Adipocyte (in vitro differentiated cells): ENCODE data around the gene STRIP2.

ENCODE experiments used
- DNase-seq: peaks from one replicate; pipeline ENCODE4 v3.0.0-alpha.2; 2015; ENCODE audit warnings: low read depth
- H3K27me3 ChIP-seq: replicated peaks from 2 replicates; pipeline ENCODE4 v1.7.0; 2013; ENCODE audit warnings: mild to moderate bottlenecking, low read length, moderate library complexity; ENCODE audit not compliant: control insufficient read depth, insufficient read depth
- H3K36me3 ChIP-seq: 2 replicates; pipeline ENCODE4 v1.7.0; 2013; ENCODE audit warnings: low read length, mild to moderate bottlenecking, moderate library complexity; ENCODE audit not compliant: control insufficient read depth, insufficient read depth, severe bottlenecking
- H3K4me1 ChIP-seq: 2 replicates; pipeline ENCODE4 v1.7.0; 2013; ENCODE audit warnings: mild to moderate bottlenecking, low read length, moderate library complexity; ENCODE audit not compliant: control insufficient read depth, insufficient read depth
- H3K4me3 ChIP-seq: 2 replicates; pipeline ENCODE4 v1.7.0; 2013; ENCODE audit warnings: mild to moderate bottlenecking, low read length, moderate library complexity
- H3K9ac ChIP-seq: 2 replicates; pipeline ENCODE4 v1.7.0; 2013; ENCODE audit warnings: mild to moderate bottlenecking, low read length, moderate library complexity
- H3K9me3 ChIP-seq: 2 replicates; pipeline ENCODE4 v1.7.0; 2013; ENCODE audit warnings: mild to moderate bottlenecking, low read length, moderate library complexity; ENCODE audit not compliant: control insufficient read depth

Gene STRIP2

DNA sequence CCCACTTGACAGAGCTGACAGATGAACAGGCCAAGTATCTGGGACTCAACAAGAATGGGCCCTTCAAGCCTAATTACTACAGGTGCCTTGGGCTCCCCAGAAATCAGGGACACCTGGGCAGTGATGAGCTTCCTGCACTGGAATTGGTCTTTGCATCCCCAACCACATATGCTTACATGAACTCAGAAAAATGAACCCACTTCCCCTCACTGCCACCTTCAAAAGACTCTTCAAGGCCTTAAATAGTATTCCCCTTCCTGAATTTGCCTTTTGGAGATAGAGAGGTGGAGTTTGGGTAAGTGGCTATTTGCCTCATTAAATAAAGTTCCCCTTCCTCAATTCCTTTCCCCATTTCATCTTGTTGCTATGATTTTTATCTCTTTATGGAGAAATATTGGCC, 7.8 kb upstream of the STRIP2 start:
- Histone ChIP-seq H3K27me3 (no peaks in the 10 kb centered on the region), H3K9ac (no peak overlapping the region), H3K4me1 (no peaks in the 10 kb centered on the region), H3K36me3 (peaks cover 17% of the 10 kb centered on the region), H3K4me3 (no peak overlapping the region), H3K9me3 (no peaks in the 10 kb centered on the region)
- DNase-seq = no peak

DNA sequence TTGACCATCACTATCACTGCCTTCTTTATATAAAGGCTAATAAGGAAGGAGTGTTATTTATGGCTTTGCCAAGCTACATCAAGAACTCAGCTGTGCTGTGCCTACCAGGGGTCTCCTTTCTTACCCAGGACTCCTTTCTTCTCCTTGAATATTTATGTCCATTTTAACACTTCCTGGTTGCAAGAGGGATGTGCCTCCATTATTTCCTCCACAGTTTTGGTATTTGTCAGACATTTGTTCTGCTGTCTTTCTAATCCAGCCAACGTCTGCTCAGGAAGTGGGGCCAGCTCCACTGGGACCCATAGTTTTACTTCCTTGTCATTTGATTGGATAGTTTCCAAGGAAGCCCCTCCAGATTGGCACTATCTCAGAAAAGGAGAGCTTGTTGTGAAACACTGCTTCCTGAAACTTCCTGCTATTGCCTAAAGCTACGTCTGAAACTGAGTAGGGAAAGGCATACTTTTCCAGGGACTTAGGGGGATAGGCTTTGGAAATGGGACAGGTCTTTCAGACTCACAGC, 6.6 kb upstream of the STRIP2 start:
- no peaks in the 10 kb centered on the region for H3K4me1 ChIP-seq
- H3K4me3 ChIP-seq = no peak overlapping the region
- DNase-seq = no peak
- H3K9me3 ChIP-seq = no peaks in the 10 kb centered on the region
- no peak overlapping the region for H3K9ac ChIP-seq
- peaks cover 17% of the 10 kb centered on the region for H3K36me3 ChIP-seq
- peaks cover under 1% of the 10 kb centered on the region for H3K27me3 ChIP-seq

DNA sequence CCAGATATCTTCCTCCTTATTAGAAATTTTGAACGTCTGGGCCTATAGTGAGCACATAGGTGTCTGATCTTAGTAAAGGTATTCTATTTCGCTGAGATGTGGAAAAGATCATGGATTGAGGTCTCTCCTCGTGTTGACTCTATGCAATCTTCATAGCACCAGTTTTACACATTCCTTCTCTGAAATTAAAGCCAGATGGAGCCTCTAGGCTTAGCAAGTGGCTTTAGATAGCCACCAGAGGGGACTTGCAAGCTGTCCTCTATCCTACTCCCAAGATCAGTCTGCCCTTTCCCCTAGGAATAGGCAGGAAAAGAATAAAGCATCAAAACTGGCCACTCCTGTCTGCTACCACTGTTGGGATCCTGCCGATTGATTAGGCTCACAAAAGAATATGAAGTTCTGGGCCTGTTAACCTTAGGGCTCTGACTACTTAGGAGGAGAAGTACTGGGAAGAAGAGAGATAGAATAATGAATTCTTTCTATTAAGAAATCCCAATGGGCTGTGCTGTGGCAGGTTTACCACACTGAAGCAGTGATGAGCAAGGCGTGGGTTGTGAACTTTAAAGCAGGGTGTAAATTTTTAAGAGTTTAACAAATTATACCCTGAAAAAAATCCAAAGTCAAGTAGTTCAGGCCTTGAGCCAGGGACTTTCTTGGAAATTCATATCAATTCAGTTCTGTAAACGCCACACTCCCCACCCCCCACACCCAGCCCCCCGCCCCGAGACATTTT, 2.2 kb upstream of the STRIP2 start:
- no peak overlapping the region for H3K9ac ChIP-seq
- peaks cover 1% of the 10 kb centered on the region for H3K36me3 ChIP-seq
- peaks cover 20% of the 10 kb centered on the region for H3K27me3 ChIP-seq
- H3K4me1 ChIP-seq = peaks cover 9% of the 10 kb centered on the region
- H3K9me3 ChIP-seq = no peaks in the 10 kb centered on the region
- no peak overlapping the region for H3K4me3 ChIP-seq
- peak; percentile 47 for DNase-seq

DNA sequence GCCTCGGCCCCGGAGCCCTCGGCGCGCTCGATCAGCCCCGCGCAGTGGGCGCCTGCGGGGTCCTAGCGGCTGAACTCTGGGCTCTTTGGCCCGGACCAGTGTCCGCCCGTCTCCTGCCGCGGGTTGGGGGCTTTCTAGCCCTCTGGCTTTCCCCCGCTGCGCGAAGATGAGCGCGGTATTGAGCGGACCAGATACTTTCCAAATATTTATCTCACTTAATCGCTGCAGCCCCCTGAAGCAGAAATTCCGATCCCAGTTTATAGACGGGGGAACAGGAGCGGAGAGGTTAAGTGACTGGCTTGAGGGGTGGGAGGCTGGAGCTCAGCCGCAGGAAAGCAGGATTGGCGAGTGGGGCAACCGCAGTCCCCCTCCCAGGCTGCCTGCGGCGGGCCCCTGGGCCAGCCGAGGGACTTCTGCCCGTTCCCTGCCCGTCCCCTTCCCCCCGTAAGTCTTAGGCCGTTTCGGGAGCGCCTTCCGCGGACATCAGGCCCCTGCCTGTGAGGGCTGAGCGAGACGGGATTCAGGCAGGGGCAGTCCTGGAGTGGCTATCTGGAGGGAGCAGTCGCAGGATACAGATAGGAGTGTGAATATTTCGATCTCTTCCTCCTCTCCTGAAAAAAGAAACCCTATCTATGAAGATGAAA, 565 bp downstream of the STRIP2 start:
- Histone ChIP-seq H3K36me3 (no peaks in the 10 kb centered on the region), H3K4me3 (peak overlapping the region; percentile 92), H3K4me1 (peaks cover 12% of the 10 kb centered on the region), H3K27me3 (peaks cover 20% of the 10 kb centered on the region), H3K9me3 (no peaks in the 10 kb centered on the region), H3K9ac (peak overlapping the region; percentile 83)
- DNase-seq = peak; percentile 36

DNA sequence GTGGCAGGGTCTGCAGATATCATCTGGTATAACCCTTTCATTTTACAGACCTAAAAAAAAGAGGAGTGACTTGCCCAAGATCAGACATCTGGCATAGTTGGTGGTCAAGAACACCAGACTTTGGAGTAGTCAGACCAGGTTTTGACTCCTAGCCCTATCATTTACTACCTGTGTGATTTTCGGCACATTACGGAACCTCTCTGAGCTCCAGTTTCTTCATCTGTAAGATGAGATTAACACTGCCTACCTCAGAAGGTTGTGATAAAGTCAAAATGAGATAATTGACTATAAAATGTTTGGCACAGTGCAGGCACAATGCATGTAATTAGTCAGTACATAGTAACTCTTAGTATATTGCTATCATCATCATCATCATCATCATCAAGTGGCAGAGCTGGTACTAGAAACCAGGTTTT, 1.2 kb downstream of the STRIP2 start:
- no peak for DNase-seq

DNA sequence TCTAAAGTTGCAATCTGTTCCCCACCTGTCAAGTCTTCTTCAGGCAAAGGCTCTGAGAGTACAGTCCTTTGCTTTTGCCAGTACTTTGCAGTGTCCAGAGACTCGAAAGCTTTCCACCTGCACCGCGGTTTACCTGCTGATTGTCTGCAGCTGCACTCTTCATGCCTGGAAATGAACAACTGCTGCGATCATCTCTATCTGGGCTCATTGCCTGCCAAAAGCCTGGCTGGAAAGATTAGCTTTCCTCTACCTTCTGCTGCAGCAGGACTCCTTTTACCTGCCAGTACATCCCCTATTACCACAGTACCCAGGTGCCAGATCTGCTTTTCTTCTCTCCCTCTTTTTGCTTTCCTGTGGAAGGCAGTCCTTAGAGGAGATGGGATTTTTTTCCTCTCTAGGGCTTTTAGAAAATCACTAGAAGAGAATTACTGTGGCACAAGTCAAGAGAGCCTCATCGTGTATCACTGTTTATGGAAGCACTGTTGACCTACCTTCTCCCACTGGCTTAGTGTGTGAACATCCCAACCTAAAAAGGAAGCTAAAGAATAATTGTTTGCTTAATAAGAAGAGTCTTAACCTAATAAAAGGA, 2.2 kb downstream of the STRIP2 start:
- Histone ChIP-seq H3K9ac (no peak overlapping the region), H3K4me1 (peaks cover 12% of the 10 kb centered on the region), H3K9me3 (no peaks in the 10 kb centered on the region), H3K36me3 (no peaks in the 10 kb centered on the region), H3K4me3 (no peak overlapping the region), H3K27me3 (peaks cover 20% of the 10 kb centered on the region)
- DNase-seq = no peak

More for the DNA sequence above, 1.2 kb downstream of the STRIP2 start:
- H3K4me1 ChIP-seq = peaks cover 12% of the 10 kb centered on the region
- peak overlapping the region; percentile 92 for H3K4me3 ChIP-seq
- H3K9ac ChIP-seq = peak overlapping the region; percentile 83
- H3K9me3 ChIP-seq = no peaks in the 10 kb centered on the region
- peaks cover 20% of the 10 kb centered on the region for H3K27me3 ChIP-seq
- no peaks in the 10 kb centered on the region for H3K36me3 ChIP-seq

DNA sequence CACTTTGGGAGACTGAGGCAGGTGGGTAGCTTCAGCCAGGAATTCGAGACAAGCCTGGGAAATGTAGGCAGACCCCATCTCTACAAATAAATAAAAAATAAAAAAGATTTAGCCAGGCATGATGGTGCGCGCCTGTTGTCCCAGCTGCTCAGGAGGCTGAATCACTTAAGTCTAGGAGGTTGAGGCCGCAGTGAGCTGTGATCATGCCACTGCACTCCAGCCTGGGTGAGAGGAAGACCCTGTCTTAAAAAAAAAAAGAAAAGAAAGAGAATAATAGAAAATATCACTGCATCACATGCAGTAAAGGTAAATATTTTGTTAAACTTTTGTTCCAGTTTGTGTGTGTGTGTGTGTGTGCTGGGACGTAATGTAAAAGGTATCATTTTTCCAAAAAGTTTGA, 3.0 kb downstream of the STRIP2 start:
- H3K4me1 ChIP-seq = peaks cover 12% of the 10 kb centered on the region
- no peak overlapping the region for H3K9ac ChIP-seq
- H3K27me3 ChIP-seq = peaks cover 20% of the 10 kb centered on the region
- no peak for DNase-seq
- no peak overlapping the region for H3K4me3 ChIP-seq
- no peaks in the 10 kb centered on the region for H3K9me3 ChIP-seq
- no peaks in the 10 kb centered on the region for H3K36me3 ChIP-seq

DNA sequence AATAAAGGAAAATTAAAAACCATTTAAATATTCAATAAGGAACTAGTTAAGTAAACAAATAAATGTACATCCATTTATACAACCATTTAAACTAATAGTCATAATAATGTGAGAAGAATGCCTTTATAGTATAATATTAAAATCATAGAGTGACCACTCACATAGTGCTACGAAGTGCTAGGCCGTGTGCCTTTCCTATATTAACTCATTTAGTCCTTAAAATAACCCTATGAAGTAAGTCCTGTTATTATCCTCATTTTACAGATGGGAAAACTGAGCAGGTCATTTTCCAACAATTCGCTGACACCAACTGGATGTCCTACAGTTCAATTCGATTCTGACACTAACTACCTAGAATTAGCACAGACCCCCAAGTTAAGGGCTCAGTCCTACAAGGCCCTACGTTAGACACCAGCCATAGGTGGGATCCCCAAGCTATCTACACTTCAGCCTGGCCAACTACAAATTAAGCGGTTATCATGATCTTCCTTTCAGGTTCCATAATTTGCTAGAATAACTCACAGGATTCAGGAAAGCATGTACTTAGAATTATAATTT, 4.1 kb downstream of the STRIP2 start:
- Histone ChIP-seq H3K9ac (no peak overlapping the region), H3K36me3 (no peaks in the 10 kb centered on the region), H3K9me3 (no peaks in the 10 kb centered on the region), H3K4me3 (no peak overlapping the region), H3K27me3 (peaks cover 12% of the 10 kb centered on the region), H3K4me1 (peaks cover 10% of the 10 kb centered on the region)
- no peak for DNase-seq

DNA sequence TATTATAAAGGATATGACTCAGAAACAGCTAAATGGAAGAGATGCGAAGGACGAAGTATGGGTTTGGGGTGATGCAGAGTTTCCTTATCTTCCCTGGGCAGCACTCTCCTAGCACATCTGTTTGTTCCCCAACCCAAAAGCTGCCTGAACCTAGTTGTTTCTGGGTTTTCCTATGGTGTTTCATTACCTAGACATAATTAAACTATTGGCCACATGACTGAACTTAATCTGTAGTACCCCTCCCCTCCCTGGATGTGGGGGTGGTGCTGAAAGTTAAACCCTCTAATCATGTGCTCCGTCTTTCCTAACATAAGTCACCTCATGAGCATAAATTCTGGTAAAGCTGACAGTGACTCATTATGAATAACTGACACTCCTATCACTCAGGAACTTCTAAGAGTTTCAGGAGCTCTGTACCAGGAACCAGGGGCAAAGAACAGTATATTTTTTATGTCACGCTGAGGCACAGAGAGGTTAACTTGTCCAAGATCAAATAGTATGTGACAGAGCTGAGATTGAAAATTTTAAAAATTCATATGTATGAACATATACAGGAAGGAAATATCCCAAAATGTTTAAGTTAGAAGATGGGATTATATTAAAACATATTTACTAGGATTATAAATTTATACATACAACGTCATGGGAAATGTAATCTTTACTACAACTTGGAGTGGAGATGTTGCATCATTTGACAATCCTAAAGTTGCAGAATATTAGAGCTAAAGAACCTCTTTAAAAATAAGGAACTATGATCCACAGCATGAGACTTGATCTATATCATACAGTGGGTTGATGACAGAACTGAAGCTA, 4.8 kb downstream of the STRIP2 start:
- peaks cover 10% of the 10 kb centered on the region for H3K27me3 ChIP-seq
- H3K9me3 ChIP-seq = no peaks in the 10 kb centered on the region
- no peak overlapping the region for H3K9ac ChIP-seq
- peak; percentile 28 for DNase-seq
- H3K4me1 ChIP-seq = peaks cover 6% of the 10 kb centered on the region
- H3K36me3 ChIP-seq = no peaks in the 10 kb centered on the region
- no peak overlapping the region for H3K4me3 ChIP-seq

DNA sequence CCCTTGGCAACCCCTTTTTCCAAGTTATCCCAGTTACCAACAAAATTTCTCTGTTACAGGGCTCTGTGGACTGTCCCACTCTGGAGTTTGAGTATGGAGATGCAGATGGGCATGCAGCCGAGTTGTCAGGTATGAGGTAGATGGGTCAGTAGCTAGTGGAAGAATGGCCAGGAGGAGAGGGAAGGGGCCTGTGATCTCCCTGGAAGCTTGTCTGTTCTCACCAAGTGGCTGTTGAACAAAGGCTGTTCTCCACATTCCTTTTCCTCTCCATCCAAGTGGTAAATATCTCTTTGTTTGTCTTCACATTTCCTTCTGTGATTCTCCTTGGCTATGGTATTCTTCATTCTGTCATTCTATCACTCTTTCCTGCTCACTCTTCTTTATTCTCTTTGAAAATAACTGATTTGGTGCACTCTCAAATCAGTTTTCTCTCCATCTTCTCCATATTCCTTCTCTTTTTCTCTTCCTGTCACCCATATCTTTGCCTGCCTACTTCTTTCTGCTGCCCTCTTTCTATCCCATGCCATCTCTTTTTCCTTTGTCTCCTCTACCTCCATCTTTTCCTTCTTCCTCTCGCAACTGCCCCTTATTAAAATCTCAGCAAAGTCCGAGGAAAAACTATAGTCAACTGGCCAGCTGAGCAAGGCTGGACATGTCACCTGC, 5.9 kb downstream of the STRIP2 start:
- Histone ChIP-seq H3K4me3 (no peak overlapping the region), H3K9ac (no peak overlapping the region), H3K9me3 (no peaks in the 10 kb centered on the region), H3K27me3 (peaks cover 9% of the 10 kb centered on the region), H3K4me1 (peaks cover 4% of the 10 kb centered on the region), H3K36me3 (no peaks in the 10 kb centered on the region)
- no peak for DNase-seq
